ENCODE results near the gene FERD3L. TPM values are rescaled to one million over a fixed set of nuclear protein-coding genes. Genes with fewer than 3 reads are reported as not detected.

FERD3L gene
- total RNA-seq, 3 donors from 2014 or later = not detected

DNA sequence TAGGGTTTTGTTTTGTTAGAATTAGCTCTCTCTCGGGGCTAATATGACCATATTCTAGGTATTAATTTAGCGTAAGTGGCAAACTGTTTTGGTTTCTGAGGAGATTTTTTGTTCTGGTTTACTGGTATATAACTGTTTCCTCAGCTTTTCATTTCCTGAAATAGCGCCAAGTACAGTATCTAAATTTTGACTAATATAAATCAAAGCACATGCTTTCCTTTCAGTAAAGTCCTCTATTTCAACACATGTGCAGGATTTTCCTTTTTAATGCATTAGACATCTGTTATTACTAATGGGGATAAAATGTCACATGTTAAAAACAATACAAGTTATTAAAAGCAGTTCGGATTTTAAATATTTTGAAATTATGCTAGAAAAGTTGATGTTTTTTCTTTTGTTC lies 11.3 kb downstream of the FERD3L start:
- Histone ChIP-seq H3K9me3 (no peaks in the 10 kb centered on the region), H3K4me3 (no peak overlapping the region), H3K4me1 (ENCODE audit: low read depth) (no peaks in the 10 kb centered on the region), H3K36me3 (ENCODE audit: low read depth) (no peaks in the 10 kb centered on the region)
- no peak for DNase-seq
- intact Hi-C loops (cut with DNase I, micrococcal nuclease) = no loop called here
- no peak for ATAC-seq
- TF ChIP-seq, protein P1, sequence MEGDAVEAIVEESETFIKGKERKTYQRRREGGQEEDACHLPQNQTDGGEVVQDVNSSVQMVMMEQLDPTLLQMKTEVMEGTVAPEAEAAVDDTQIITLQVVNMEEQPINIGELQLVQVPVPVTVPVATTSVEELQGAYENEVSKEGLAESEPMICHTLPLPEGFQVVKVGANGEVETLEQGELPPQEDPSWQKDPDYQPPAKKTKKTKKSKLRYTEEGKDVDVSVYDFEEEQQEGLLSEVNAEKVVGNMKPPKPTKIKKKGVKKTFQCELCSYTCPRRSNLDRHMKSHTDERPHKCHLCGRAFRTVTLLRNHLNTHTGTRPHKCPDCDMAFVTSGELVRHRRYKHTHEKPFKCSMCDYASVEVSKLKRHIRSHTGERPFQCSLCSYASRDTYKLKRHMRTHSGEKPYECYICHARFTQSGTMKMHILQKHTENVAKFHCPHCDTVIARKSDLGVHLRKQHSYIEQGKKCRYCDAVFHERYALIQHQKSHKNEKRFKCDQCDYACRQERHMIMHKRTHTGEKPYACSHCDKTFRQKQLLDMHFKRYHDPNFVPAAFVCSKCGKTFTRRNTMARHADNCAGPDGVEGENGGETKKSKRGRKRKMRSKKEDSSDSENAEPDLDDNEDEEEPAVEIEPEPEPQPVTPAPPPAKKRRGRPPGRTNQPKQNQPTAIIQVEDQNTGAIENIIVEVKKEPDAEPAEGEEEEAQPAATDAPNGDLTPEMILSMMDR (IDR thresholded peaks at IDR 0.05) = no peak

DNA sequence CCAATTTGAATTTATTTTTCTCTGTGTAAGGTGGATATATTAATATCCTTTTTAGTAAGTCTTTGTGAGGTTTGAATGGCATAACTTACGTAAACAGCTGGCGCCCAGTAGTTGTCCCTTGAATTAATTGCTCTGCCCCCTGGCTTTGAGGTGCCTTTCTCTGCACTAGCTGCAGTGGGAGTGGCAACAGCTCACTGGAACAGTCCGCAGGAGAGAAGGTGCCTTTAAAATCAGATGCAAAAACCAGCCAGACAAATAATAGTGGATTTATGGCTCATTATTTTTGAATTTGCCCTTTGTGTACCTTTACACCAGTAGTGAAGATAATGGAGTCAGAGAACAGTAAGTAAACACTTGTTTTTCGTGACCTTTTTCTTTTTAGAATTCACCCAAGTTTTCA lies 11.8 kb downstream of the FERD3L start:
- TF ChIP-seq, protein P1 (IDR thresholded peaks at IDR 0.05) = no peak
- Histone ChIP-seq H3K36me3 (ENCODE audit: low read depth) (no peaks in the 10 kb centered on the region), H3K4me1 (ENCODE audit: low read depth) (no peaks in the 10 kb centered on the region), H3K4me3 (no peak overlapping the region), H3K9me3 (no peaks in the 10 kb centered on the region)
- intact Hi-C loops (cut with DNase I, micrococcal nuclease) = no loop called here
- DNase-seq (no peak), ATAC-seq (no peak)

DNA sequence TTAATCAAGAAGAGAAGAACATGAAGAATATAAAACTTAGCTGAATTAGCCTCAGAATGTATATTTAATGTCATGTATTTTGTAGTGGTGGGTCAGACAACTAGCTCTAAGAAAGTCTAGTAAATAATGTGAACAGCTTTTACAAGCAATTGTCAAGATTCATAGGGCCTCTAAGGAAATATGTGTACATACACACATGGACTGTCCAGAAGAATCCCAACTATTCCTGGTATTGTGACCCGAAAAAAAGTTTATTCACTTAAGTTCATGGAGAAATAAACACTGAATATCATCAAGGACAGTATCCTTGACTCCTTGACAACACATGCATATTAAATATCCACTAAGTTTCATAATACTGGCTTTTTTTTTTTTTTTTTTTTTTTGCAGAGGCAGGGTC lies 16.4 kb downstream of the FERD3L start:
- TF ChIP-seq, protein P1 (IDR thresholded peaks at IDR 0.05) = no peak
- H3K4me3 ChIP-seq = no peak overlapping the region
- intact Hi-C loops (cut with DNase I, micrococcal nuclease) = no loop called here
- no peak for ATAC-seq
- H3K4me1 ChIP-seq (ENCODE audit: low read depth) = no peaks in the 10 kb centered on the region
- no peaks in the 10 kb centered on the region for H3K36me3 ChIP-seq (ENCODE audit: low read depth)
- H3K9me3 ChIP-seq = no peaks in the 10 kb centered on the region
- DNase-seq = no peak

DNA sequence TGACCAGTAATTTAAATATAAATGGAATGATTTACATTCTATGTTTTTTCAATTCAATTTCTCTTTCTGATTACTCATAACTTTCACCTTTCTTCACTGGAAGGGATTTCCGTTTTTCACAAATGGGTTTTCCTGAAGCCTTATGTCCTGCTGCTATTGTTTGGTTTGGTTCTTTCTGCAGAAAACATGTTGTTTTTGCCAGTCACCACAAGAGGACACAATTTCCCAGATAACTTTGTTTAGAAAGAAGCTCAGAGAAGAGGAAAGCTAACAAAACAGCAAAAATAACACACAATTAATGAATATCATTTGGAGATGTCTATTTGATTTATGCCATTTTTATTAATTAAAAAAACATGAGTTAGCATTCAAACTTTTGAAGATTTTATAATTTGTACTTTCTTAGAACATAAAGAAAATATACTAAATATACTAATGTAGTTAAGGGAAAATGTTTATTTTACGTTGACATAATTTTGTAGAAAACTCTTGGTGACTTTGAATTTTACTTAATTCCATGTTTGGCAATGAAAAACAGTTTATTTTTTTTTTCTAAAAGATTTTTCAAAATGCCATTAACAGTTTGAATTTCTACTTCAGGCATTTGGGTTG lies 23.1 kb downstream of the FERD3L start:
- ATAC-seq (no peak), DNase-seq (no peak)
- no peaks in the 10 kb centered on the region for H3K36me3 ChIP-seq (ENCODE audit: low read depth)
- H3K9me3 ChIP-seq = no peaks in the 10 kb centered on the region
- H3K4me1 ChIP-seq (ENCODE audit: low read depth) = peaks cover 3% of the 10 kb centered on the region
- H3K4me3 ChIP-seq = no peak overlapping the region
- TF ChIP-seq, protein P1 (IDR thresholded peaks at IDR 0.05) = no peak
- intact Hi-C loops (cut with DNase I, micrococcal nuclease) = no loop called here

DNA sequence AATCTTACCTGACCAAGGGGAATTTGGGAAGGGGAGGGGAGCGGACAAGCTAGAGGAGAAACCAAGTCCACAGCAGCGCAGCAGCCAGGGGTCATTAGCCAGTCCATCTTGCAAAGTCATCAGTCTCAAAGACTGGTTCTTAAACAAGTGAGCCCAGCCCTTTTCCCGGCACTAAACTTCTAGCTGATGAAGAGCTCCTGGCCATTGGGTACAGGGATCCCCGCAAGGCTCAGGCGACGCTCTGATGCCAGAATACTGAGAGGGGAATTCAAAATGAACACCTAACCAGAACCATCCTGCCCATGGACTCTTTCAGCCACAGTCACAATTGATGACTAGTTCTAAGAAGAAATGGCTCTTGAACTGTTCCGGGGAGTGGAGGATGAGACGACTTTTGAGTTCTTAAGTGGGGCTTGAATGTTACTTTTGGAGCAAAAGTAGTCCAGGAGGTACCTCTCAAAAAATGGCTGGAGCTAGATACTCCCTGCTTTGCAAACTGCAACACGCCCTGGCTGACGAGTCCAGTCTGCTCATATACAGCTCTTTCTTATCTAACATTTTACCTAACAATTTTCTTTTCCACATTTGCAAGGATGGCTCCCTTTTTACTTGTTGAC lies 25.2 kb downstream of the FERD3L start:
- TF ChIP-seq, protein P1 (IDR thresholded peaks at IDR 0.05) = no peak
- Histone ChIP-seq H3K36me3 (ENCODE audit: low read depth) (no peaks in the 10 kb centered on the region), H3K4me3 (no peak overlapping the region), H3K9me3 (no peaks in the 10 kb centered on the region), H3K4me1 (ENCODE audit: low read depth) (peaks cover 3% of the 10 kb centered on the region)
- intact Hi-C loops (cut with DNase I, micrococcal nuclease) = no loop called here
- ATAC-seq = no peak
- no peak for DNase-seq

All from mucosa of descending colon (tissue), 3 donors.